GM18951 (cell line): ENCODE measurements around the gene CYTH1.
"Not testable (repeated sequence)": the region's sequence is repeated elsewhere in the genome, so short reads cannot be mapped to it uniquely, and the experiment has no call there.

Experiments used
- POLR2A ChIP-seq: IDR thresholded peaks from 4 replicates; pipeline ENCODE4 v1.6.1; 2011; ENCODE audit warnings: mild to moderate bottlenecking; ENCODE audit not compliant: insufficient read length, insufficient read depth; ENCODE audit errors: extremely low read depth
- in situ Hi-C: fragments of 300-500 bp; cut with MboI; formaldehyde crosslinking; loops from one replicate; pipeline ENCODE4 v1.12.0; 2022; ENCODE audit warnings: low sequenced_read_pairs, mixed read lengths, inconsistent platforms; ENCODE audit not compliant: unreplicated experiment

The CYTH1 gene

DNA sequence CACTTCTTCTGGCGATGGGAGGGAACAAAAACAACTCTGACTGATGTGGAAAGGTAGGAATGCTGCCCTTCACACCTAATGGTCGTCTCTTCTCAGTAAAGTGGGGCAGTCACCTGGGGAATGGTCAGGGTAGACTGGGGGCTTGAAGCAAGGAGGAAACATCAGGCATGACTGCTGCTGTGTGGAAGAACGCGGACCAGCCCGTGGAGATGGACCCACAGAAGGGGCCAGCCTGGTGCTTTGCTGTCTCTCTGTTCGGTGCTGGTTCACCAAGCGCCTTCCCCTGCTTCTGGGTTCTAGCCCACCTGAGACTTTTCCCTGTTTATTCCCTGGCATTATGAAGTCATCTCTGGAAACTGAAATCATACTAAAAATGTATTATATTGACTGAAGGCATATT lies 108.7 kb downstream of the CYTH1 start:
- TF ChIP-seq POLR2A: no peak
- in situ Hi-C loops: no loop called here

DNA sequence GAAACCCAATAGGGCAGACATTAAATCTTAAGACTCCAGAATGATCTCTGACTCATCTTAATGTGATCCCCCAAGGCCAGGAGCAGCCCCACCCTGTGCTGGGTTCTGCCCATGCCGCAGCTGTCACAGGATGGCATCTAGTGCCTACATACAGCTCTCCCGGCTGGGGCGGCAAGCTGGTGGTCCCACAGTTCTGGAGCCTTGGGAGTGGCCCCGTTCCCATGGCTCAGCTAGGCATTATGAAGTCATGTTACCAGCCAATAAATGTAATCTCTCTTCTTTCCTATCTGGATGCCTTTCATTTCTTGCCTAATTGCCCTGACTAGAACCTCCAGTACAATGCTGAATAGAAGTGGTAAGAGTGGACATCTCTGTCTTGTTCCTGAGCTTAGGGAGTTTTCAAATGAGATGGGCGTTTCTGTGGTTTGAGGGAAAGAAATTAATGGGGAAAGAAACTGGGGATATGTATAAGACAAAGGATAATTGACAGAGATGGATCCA lies 109.2 kb downstream of the CYTH1 start:
- no peak for TF ChIP-seq POLR2A
- in situ Hi-C loops: no loop called here

DNA sequence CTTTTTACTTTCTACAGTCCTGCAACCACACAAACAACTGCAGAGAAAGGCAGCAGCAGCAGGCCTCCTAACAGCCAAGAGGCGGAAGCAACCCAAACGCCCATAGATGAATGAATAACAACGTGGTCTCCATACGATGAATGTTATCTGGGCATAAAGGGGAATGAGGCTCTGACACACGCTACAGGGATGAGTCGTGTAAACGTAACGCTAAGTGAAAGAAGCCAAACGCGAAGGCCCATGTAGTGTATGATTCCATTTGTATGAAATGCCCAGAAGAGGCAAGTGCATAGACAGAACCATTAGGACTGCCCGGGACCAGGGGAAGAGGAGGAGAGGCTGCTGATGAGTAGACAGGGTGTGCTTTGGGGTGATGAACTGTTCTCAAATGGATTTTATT lies 110.1 kb downstream of the CYTH1 start:
- no peak for TF ChIP-seq POLR2A
- in situ Hi-C loops: no loop called here

DNA sequence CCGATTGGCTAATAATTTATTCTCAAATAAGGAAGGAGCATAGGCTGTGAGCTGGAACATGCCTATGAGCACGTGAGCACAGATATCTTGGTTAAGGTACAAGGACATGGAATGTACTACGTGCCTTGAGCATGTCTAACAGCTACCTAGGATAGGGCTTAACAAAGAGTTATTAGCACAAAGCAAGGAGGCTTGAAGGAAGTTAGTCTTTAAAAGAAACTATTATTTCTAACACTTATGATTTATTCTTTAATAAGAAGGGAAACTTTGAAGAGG lies 110.4 kb downstream of the CYTH1 start:
- in situ Hi-C loops: not testable (repeated sequence)

DNA sequence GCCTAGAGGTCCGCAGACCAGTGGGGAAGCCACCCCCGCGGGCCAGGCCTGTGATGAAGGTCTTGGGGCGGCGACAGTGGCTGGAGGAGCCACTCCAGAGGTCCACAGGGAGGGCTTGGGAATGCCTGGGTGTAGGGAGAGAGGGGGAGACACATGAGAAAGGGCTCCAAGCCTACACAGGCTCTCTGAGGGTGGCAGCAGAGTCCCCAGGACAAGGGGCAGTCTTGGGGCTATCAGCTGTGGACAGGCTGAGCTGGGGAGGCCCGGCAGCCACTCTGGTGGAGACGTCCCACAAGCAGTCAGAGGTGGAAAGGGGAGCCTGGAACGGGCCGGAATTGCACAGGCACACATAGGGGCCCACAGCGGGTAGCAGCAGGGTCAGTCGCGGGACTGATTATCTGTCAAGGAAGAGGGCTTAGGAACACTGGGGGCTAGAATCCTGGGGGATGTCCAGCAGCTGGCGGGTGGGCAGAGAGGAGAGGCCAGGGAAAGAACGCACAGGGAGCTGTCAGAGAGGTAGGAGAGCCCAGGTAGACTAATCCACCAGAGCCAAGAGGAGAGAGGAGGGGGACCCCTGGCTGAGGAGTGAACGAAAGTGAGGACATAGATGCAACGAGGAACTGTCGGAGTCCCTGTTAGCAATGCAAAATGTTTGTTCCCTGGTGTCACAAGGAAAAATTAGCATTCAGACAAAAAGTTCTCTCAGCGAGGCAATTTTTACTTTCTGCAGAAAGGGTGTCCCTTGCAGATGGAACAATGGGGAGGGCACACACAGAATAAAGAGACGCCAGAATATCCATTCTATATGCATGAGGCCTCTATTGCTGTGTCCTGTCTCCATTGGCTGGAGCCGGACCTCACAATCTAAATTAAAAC lies 111.0 kb downstream of the CYTH1 start:
- peak; percentile 22 for TF ChIP-seq POLR2A
- in situ Hi-C loops: no loop called here

DNA sequence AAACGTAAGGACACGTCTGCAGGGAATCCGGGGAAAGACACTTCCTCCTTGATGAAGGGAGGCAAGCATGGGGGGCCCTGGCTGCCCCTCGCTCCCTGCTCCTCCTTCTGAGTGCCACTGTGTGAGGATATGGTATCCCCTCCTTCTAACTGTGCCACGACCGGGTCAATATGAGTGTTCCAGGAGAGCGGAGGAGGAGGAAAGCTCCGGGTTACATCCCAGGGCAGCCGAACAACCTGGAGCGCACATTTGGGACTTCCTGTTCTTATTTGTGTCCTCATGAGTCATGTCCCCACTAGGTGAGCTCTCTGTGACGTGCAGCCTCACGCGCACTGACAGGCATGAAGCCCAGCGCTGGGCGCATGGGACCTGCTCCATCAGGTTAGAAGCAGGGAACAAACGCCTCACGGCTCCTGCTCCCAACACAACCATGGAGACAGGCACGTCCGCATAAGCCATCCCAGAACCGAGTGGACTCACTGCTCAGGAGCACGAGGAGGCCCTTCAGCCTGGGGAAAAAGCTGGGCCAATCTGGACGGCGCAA lies 112.0 kb downstream of the CYTH1 start:
- in situ Hi-C loops: no loop called here
- no peak for TF ChIP-seq POLR2A

DNA sequence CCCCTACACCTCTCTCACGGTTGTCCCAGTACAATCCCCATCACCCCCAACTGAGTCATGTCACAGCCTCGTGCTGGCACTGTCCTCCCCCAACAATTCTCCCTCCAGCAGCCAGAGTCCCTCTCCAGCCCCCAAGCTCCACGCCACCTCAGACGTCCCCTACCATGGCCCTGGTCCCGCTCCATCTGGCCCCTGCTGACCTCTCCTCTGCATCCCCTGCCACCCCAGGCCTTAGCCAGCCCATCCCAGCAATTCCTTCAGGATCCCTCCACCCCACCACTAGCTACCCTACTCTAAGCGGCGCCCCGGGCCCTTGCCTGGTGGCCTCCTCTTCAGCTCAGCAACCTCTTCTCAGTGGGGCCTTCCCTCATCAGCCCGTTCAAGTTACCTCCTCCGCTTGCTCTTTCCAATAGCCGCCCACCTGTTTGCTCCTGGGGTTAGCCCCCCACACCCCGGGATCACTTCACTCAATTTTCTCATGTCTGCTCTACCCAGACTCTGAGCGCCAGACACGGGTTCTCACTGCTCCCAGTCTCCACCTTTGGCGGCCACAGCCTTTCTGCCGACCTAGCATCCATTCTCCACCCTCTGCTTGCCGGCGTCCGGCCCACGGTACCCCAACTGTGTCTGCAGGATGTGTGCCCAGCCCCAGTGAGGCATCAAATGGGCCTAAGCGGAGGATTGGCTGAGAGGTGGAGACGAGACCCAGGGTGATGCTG lies 112.7 kb downstream of the CYTH1 start:
- in situ Hi-C loops: no loop called here
- TF ChIP-seq POLR2A: no peak

DNA sequence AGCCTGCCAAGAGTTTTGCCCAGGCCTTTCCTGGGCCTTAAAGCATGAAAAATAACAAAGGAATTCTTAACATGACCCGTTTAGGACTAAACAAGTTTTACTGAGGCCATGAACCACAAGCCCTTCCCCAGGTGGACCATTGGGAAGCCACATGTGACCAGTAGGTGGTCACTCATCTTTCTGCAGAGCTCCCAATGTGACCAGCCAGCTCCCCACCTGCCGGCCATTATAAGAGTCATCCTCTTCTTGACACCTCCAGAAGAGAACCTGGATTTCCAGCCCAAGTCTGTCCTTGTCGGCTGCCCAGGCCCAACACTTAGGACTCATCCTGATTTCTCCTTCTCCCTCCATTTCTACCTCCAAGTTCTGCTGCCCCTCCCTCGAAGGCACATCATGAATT lies 113.2 kb downstream of the CYTH1 start:
- TF ChIP-seq POLR2A: no peak
- in situ Hi-C loops: no loop called here

DNA sequence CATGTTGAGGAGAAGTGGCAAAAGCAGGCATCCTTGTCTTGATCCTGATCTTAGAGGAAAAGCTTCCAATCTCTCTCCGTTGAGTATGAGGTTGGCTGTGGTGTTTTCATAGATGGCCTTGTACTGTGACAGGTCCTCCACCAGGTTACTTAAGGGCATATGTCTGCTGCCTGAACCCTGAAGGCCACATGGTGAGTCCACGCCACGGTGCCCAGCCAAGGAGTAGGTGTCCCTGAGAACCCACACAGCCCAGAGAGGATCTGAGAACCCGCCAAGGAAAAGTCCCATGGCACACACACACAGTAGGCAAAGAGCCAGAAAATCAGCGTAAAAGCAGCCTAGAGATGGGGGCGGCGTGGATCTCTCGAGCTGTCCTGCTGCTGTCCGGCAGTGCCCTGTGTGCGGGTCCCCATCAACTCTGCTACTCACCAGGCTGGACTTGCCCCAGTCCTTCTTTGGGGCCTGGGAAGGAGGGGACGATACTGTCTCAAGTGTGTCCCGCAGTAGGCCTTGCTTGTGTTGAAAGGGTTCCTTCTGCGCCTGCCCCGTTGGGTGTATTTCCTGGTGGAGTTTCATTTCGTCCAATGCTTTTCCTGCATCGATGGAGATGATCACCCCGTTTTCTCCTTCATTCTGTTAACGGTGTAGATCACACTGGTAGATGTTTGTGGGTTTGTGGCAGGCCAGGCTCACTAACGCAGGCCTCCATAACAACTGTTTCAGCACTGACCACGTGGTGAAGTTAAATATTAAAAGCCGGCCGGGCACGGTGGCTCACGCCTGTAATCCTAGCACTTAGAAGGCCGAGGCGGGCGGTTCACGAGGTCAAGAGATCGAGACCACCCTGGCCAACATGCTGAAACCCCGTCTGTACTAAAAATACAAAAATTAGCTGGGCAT lies 114.1 kb downstream of the CYTH1 start:
- TF ChIP-seq POLR2A: no peak
- in situ Hi-C loops: no loop called here

DNA sequence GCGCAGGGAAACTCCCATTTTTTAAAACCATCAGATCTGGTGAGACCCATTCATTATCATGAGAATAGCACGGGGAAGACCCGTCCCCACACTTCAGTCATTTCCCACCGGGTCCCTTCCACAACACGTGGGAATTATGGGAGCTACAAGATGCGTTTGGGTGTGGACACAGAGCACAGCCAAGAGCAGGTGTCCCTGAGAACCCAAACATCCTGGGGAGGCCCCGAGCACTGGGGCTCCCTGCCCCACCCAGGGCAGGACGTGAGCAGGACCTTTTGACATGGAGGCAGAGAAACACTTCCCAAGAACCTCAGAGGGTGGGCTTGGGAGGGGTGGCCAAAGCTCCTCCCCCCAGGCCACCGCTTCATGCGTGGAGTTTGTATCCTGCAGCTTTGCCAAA lies 115.0 kb downstream of the CYTH1 start:
- in situ Hi-C loops: no loop called here
- TF ChIP-seq POLR2A: no peak

DNA sequence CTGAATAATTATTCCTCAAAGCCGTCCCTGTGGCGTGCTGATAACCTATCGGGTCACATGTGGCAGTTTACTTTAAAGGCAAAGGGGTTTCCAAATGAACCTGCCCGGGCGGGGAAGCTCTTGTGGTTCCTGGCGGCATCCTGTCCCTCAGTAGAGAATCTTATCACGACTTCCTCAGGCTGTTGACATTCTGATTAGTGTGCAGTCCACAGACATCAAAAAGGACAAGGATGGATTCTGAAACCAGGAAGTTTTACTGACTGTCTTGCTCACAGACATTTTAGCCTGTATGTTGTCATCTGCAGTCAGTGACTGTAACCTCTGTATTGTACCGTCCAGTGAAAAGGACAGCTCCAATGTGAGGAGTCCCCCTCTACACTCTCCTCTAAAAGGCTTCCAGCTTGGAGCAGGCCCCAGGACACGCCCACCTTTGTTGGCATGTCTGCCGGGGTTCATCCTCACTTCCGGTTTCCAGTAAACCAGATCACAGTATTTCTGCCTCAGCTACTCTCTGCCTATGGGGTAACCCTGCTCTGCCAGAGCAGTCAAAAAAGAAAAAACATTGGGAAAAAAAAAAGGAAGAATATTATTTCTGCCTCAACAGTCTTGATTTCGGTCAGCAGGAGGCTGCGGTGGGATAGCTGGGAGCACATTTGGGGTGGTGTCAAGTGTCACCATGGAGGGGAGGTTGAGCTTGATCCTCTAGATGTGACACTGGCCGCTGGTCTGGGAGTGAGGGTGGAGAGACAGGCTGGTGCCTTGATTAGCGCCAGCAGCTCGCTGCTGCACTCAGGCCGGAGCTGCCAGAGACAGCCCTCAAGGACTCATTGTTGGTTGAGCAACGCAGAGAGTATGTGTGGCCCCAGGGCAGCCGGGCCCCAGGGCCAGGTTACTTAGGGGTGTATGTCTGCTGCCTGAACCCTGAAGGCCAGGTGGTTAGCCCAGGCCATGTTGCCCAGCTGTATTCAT lies 115.8 kb downstream of the CYTH1 start:
- TF ChIP-seq POLR2A: no peak
- in situ Hi-C loops: no loop called here

DNA sequence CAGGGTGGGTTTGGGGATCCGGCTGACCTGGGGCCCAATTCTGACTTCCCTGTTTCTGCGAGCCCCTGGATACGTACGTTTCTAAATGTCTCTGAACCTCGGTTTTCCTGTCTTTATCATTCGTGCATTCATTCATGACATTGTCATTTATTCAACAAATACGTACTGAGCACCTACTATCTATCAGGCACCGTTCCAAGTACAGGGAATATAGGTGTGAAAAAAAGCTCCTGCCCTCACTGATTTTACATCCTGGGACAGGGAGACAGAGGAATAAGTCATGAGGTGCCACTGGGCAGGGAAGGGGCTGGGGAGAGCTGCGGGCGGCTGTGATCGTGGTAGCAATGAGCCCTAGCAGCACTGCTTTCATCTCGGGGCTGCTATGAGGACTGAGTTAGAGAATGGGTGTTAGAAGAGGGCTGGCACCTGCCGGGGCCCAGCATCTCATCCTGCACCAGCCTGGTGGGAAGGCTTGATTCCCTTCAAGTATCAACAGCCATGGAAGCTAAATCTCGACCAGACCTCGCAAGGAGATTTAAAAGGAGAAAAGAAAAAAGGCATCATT lies 116.6 kb downstream of the CYTH1 start:
- in situ Hi-C loops: no loop called here
- no peak for TF ChIP-seq POLR2A
